Measurements from ENCODE around the gene SETDB2. TPM values are rescaled to one million over a fixed set of nuclear protein-coding genes. Genes with fewer than 3 reads are reported as not detected.

SETDB2 gene
- total and polyA plus RNA-seq, 2 of the 13 experiments (the other 11 are each of a cell fraction or from before 2014, with no cell fraction given) = 8.1 to 8.7 TPM

GRCh38 chr13:49495783-49496762 lies 52.0 kb downstream of the SETDB2 start, which contains the start of gene PHF11 (continued):
- TF ChIP-seq RCOR2 (CRISPR knock-in tag; IDR thresholded peaks at IDR 0.05) (no peak), THAP7 (CRISPR knock-in tag; IDR thresholded peaks at IDR 0.05) (no peak), EP300 (IDR thresholded peaks at IDR 0.05; ENCODE audit: low read depth in 2 of 2, low read length in 2 of 2) (no peak), EP300 (CRISPR knock-in tag; IDR thresholded peaks at IDR 0.05; ENCODE audit: borderline replicate concordance) (no peak; the same call in 1 of the 2 replicates), ZBTB3 (CRISPR knock-in tag; IDR thresholded peaks at IDR 0.05; ENCODE audit: borderline replicate concordance, low read depth) (no peak), ZNF598 (CRISPR knock-in tag; IDR thresholded peaks at IDR 0.05; ENCODE audit: borderline replicate concordance) (no peak), ZNF235 (CRISPR knock-in tag; IDR thresholded peaks at IDR 0.05; ENCODE audit: borderline replicate concordance) (no peak), PAWR (CRISPR knock-in tag; IDR thresholded peaks at IDR 0.05; ENCODE audit: borderline replicate concordance) (no peak), REPIN1 (CRISPR knock-in tag; IDR thresholded peaks at IDR 0.05; ENCODE audit: borderline replicate concordance, low read depth) (no peak; the same call in 1 of the 2 replicates), FOSL2 (CRISPR knock-in tag; IDR thresholded peaks at IDR 0.05) (peak; percentile 27; the same call in 1 of the 2 replicates), SCMH1 (CRISPR knock-in tag; IDR thresholded peaks at IDR 0.05; ENCODE audit: borderline replicate concordance) (no peak), ZSCAN22 (CRISPR knock-in tag; IDR thresholded peaks at IDR 0.05) (no peak), LCORL (IDR thresholded peaks at IDR 0.05) (no peak), LCORL (CRISPR knock-in tag; IDR thresholded peaks at IDR 0.05) (peak; percentile 56), ZNF691 (CRISPR knock-in tag; IDR thresholded peaks at IDR 0.05; ENCODE audit: borderline replicate concordance, low read depth) (no peak; the same call in 1 of the 2 replicates), ZBTB26 (CRISPR knock-in tag; IDR thresholded peaks at IDR 0.05; ENCODE audit: borderline replicate concordance) (no peak), TOPORS (CRISPR knock-in tag; IDR thresholded peaks at IDR 0.05) (peak; percentile 32; the same call in 1 of the 2 replicates), AKAP8 (CRISPR knock-in tag; IDR thresholded peaks at IDR 0.05) (no peak), ZHX1 (CRISPR knock-in tag; IDR thresholded peaks at IDR 0.05; ENCODE audit: low read depth) (no peak), E2F5 (CRISPR knock-in tag; conservative IDR thresholded peaks at IDR 0.05) (no peak), SKI (IDR thresholded peaks at IDR 0.05; ENCODE audit: partially characterized antibody) (no peak), GFI1 (CRISPR knock-in tag; IDR thresholded peaks at IDR 0.05; ENCODE audit: borderline replicate concordance) (no peak), FOXM1 (CRISPR knock-in tag; IDR thresholded peaks at IDR 0.05) (no peak)
